GM12878 (cell line): ENCODE data around the gene IQGAP1. TPM values are rescaled to one million over a fixed set of nuclear protein-coding genes. Genes with fewer than 3 reads are reported as not detected.

Experiments
- ATAC-seq: fragments of 200-7000 bp; cut with Tn5 transposase; 3 replicates; pipeline ENCODE4 v1.9.1; 2020; ENCODE audit warnings: mild to moderate bottlenecking, moderate library complexity
- BruUV-seq: library from RNA; stranded (reverse); fragments of 400-500 nt; replicated peaks from 2 replicates; lab custom pipeline; 2021; lab: Mats Ljungman, UMichigan
- CTCF ChIA-PET: fragments of 300-600 bp; sonication (Branson Sonifier 250); formaldehyde crosslinking; extraction: SDS; loops from one replicate; lab custom pipeline; 2021; ENCODE audit warnings: inconsistent platforms; lab: Yijun Ruan, JAX
- POLR2A ChIA-PET: fragments of 350-600 bp; formaldehyde crosslinking; extraction: SDS; loops from one replicate; lab custom pipeline; 2021; ENCODE audit warnings: inconsistent platforms; lab: Charles Lee
- RAD21 ChIA-PET: fragments of 300-600 bp; sonication (Branson Sonifier 250); formaldehyde crosslinking; loops from one replicate; lab custom pipeline; 2023; ENCODE audit warnings: antibody characterized with exemption; ENCODE audit not compliant: unreplicated experiment; lab: Charles Lee
- SMC1A ChIA-PET: fragments of 300-600 bp; sonication (Branson Sonifier 250); formaldehyde crosslinking; loops from one replicate; lab custom pipeline; 2023; ENCODE audit not compliant: unreplicated experiment, uncharacterized antibody; lab: Charles Lee
- DNase-seq: peaks from one replicate; pipeline ENCODE4 v3.0.0-alpha.2; 2011; ENCODE audit warnings: low read depth, low spot score
- FAIRE-seq: peaks from 3 replicates; lab custom pipeline; 2011; peaks lifted over from hg19 to GRCh38; lab: Jason Lieb, UNC
- H2AFZ ChIP-seq: 2 replicates; pipeline ENCODE4 v1.6.0; 2011; ENCODE audit warnings: low read depth, low read length, control low read depth; ENCODE audit not compliant: control insufficient read depth
- H3K27ac ChIP-seq: 2 replicates; pipeline ENCODE4 v1.5.1; 2011; ENCODE audit warnings: control low read depth; ENCODE audit not compliant: control insufficient read depth, insufficient read depth
- H3K27me3 ChIP-seq, 2 experiments: replicated peaks in 1 of 2; 2 replicates each; pipeline versions ENCODE4 v1.6.0 to v1.6.1; 2011; ENCODE audit warnings: low read length in 1 of 2; ENCODE audit not compliant: control insufficient read depth in 2 of 2, insufficient read depth in 2 of 2
- H3K36me3 ChIP-seq, 2 experiments: 2 replicates each; pipeline ENCODE4 v1.5.1; 2011; ENCODE audit warnings: low read length in 1 of 2; ENCODE audit not compliant: control insufficient read depth in 2 of 2, insufficient read depth in 2 of 2
- H3K4me1 ChIP-seq: 2 replicates; pipeline ENCODE4 v1.6.1; 2011; ENCODE audit warnings: mild to moderate bottlenecking, low read length, moderate library complexity, mixed read lengths; ENCODE audit not compliant: control insufficient read depth, insufficient read depth
- H3K4me2 ChIP-seq: 2 replicates; pipeline ENCODE4 v1.6.0; 2011; ENCODE audit warnings: control low read depth; ENCODE audit not compliant: control insufficient read depth, insufficient read depth
- H3K4me3 ChIP-seq: fragments of 200-600 bp; sonication (generic); 2 replicates; pipeline ENCODE4 v1.5.1; 2016
- H3K79me2 ChIP-seq: 2 replicates; pipeline ENCODE4 v1.6.0; 2011; ENCODE audit warnings: low read length; ENCODE audit not compliant: control insufficient read depth, insufficient read depth
- H3K9ac ChIP-seq: 2 replicates; pipeline ENCODE4 v1.8.0; 2011; ENCODE audit warnings: low read length, control low read depth, mixed read lengths; ENCODE audit not compliant: control insufficient read depth, insufficient read depth
- H3K9me3 ChIP-seq: replicated peaks from 3 replicates; pipeline ENCODE4 v1.5.1; 2011; ENCODE audit warnings: mild to moderate bottlenecking, low read length; ENCODE audit not compliant: control insufficient read depth, insufficient read depth
- H4K20me1 ChIP-seq: 2 replicates; pipeline ENCODE4 v1.6.0; 2011; ENCODE audit not compliant: control insufficient read depth, insufficient read depth
- BCL11A ChIP-seq: IDR thresholded peaks from 2 replicates; pipeline ENCODE4 v1.6.1; 2011; ENCODE audit warnings: low read depth, low read length
- BRCA1 ChIP-seq: IDR thresholded peaks from 2 replicates; pipeline ENCODE4 v1.6.1; 2011; ENCODE audit warnings: low read depth, low read length, improper control_type of control experiment
- CHD4 ChIP-seq: fragments of 200-600 bp; sonication (generic); IDR thresholded peaks from 2 replicates; pipeline ENCODE4 v1.6.1; 2016; ENCODE audit warnings: mild to moderate bottlenecking
- DPF2 ChIP-seq: fragments of 450-650 bp; IDR thresholded peaks from 2 replicates; pipeline ENCODE4 v1.6.1; 2017; ENCODE audit warnings: mild to moderate bottlenecking
- ESRRA ChIP-seq: IDR thresholded peaks from 2 replicates; pipeline ENCODE4 v1.6.1; 2012; ENCODE audit warnings: mild to moderate bottlenecking, low read length, improper control_type of control experiment
- FOXM1 ChIP-seq: IDR thresholded peaks from 2 replicates; pipeline ENCODE4 v1.6.1; 2012; ENCODE audit warnings: low read depth, mild to moderate bottlenecking, inconsistent platforms, low read length, moderate library complexity
- HDAC2 ChIP-seq: fragments of 200-600 bp; sonication (generic); IDR thresholded peaks from 2 replicates; pipeline ENCODE4 v1.6.1; 2017
- JUNB ChIP-seq: IDR thresholded peaks from 2 replicates; pipeline ENCODE4 v1.6.1; 2016; ENCODE audit warnings: antibody characterized with exemption, mild to moderate bottlenecking
- MEF2B ChIP-seq: fragments of 450-650 bp; IDR thresholded peaks from 2 replicates; pipeline ENCODE4 v1.6.1; 2018; ENCODE audit warnings: mild to moderate bottlenecking, moderate library complexity; ENCODE audit not compliant: partially characterized antibody, poor library complexity, severe bottlenecking
- MYC ChIP-seq: IDR thresholded peaks from 2 replicates; pipeline ENCODE4 v1.6.1; 2011; ENCODE audit warnings: mild to moderate bottlenecking, low read length, moderate library complexity, inconsistent platforms; ENCODE audit not compliant: insufficient read depth, insufficient replicate concordance, insufficient read length, severe bottlenecking
- NFXL1 ChIP-seq: fragments of 450-650 bp; IDR thresholded peaks from 2 replicates; pipeline ENCODE4 v1.6.1; 2017; ENCODE audit warnings: antibody characterized with exemption, mild to moderate bottlenecking, borderline replicate concordance
- WRNIP1 ChIP-seq: IDR thresholded peaks from 2 replicates; pipeline ENCODE4 v1.6.1; 2011; ENCODE audit warnings: low read depth, low read length, improper control_type of control experiment, borderline replicate concordance
- YY1 ChIP-seq: IDR thresholded peaks from 2 replicates; pipeline ENCODE4 v1.6.1; 2011; ENCODE audit warnings: low read depth, mild to moderate bottlenecking, low read length
- ZNF207 ChIP-seq: fragments of 450-650 bp; IDR thresholded peaks from 2 replicates; pipeline ENCODE4 v1.6.1; 2014; ENCODE audit warnings: antibody characterized with exemption, mild to moderate bottlenecking, borderline replicate concordance
- ZNF24 ChIP-seq: fragments of 450-650 bp; IDR thresholded peaks from 2 replicates; pipeline ENCODE4 v1.6.1; 2017; ENCODE audit warnings: antibody characterized with exemption, mild to moderate bottlenecking
- ZNF622 ChIP-seq: fragments of 450-650 bp; IDR thresholded peaks from 2 replicates; pipeline ENCODE4 v1.6.1; 2017; ENCODE audit warnings: mild to moderate bottlenecking, inconsistent platforms
- WGBS: methylation state at CpG from one replicate; pipeline ENCODE4 v1.1.6; 2016; ENCODE audit warnings: low lambda C conversion rate; ENCODE audit not compliant: insufficient replicate concordance, insufficient coverage; ENCODE audit errors: missing lambda C conversion rate; 5-methylcytosine and 5-hydroxymethylcytosine counted together
- in situ Hi-C: fragments of 300-500 bp; cut with MboI; formaldehyde crosslinking; loops from 9 replicates; pipeline ENCODE4 v1.14.3; 2018; ENCODE audit warnings: mixed read lengths
- intact Hi-C: fragments of 100-400 bp; cut with micrococcal nuclease; formaldehyde crosslinking; loops from one replicate; pipeline ENCODE4 v1.14.2; 2022; ENCODE audit not compliant: unreplicated experiment
- polyA plus RNA-seq, 11 experiments: library from polyadenylated mRNA; depleted of rRNA in 4 of 11; unstranded in 6 of 11; stranded (reverse) in 5 of 11; fragments of >200 nt; fragmentation: Nextera tagmentation in 4 of 11; fragmentation: Illumina TruSeq in 1 of 11; extraction: Ambion mirVana in 4 of 11; extraction: Trizol in 1 of 11; gene quantifications; 1 replicate in 1 of 11; 2 replicates in 10 of 11; pipeline versions ENCODE4 v1.2.1 to v1.2.3, GENCODE V29; 2011 to 2016; ENCODE audit warnings: inconsistent platforms in 2 of 11, missing spikeins in 2 of 11, low read depth in 1 of 11
- total RNA-seq, 4 experiments: library from RNA; depleted of rRNA in 3 of 4; stranded (reverse); fragments of >200 nt in 3 of 4; fragmentation: Illumina TruSeq in 1 of 4; extraction: Trizol in 1 of 4; gene quantifications; 2 replicates each; pipeline versions ENCODE4 v1.2.1 to v1.2.3, GENCODE V29; 2013 to 2021
- TF ChIP-seq, protein P1 (sequence below), 3 experiments: IDR thresholded peaks in 2 of 3; conservative IDR thresholded peaks in 1 of 3; 2 replicates each; pipeline ENCODE4 v1.5.1; 2011; ENCODE audit warnings: low read depth in 3 of 3, low read length in 3 of 3, mild to moderate bottlenecking in 3 of 3, control low read depth in 2 of 3, moderate library complexity in 2 of 3, inconsistent platforms in 1 of 3, mixed read lengths in 1 of 3; ENCODE audit not compliant: control insufficient read depth in 2 of 3, insufficient read depth in 1 of 3; ENCODE audit errors: extremely low read depth in 1 of 3

Gene IQGAP1
- total and polyA plus RNA-seq, 10 of the 15 experiments (the other 5 are each of a cell fraction or from before 2014, with no cell fraction given), result 65.2 to 250 (median 112) TPM

DNA sequence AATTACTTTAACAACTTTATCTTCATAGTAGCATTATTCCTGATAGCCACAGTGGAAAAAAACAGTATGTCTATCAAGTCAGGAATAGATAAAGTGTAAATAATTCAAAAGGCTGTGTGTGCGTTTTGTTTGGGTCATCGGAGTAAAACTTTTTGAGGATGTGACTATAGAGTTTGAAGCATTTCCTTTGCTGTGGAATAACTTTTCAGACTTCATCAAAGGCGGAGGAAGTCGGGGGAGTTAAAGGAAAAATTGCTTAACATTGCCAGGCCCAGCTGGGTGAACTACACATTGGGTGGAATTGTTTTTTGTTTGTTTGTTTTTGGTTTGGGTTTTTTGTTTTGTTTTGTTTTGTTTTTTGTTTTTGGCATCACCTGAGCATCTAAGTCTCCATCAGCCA, 71.3 kb downstream of the IQGAP1 start:
- intact Hi-C loops, result no loop called here
- ATAC-seq, result no peak
- in situ Hi-C loops, result no loop called here
- ChIA-PET CTCF (interaction anchor here (0.7 to 1.7 kb wide), 4 partner anchors 10 to 139 kb away, joined by 3 to 7 read pairs (median 3); no protein-coding TSS in a partner anchor), SMC1A (interaction anchor here (1.0 to 1.5 kb wide), 3 partner anchors 22 to 140 kb away, joined by 3 to 6 read pairs (median 4); no protein-coding TSS in a partner anchor), POLR2A (no interaction called here), RAD21 (no interaction called here)
- Histone ChIP-seq H4K20me1 (no peaks in the 10 kb centered on the region), H3K27ac (no peak overlapping the region), H3K27me3 (no peaks in the 10 kb centered on the region), H2AFZ (no peak overlapping the region), H3K4me3 (no peak overlapping the region), H3K9me3 (no peaks in the 10 kb centered on the region), H3K79me2 (no peaks in the 10 kb centered on the region; the same call in 1 of the 2 replicates), H3K9ac (no peak overlapping the region), H3K36me3 (peaks cover 5 to 26% of the 10 kb centered on the region in 2 experiments), H3K4me2 (no peak overlapping the region), H3K4me1 (peaks cover 3% of the 10 kb centered on the region; the same call in 1 of the 2 replicates)
- DNase-seq, result no peak
- no TSS peak for BruUV-seq
- TF ChIP-seq DPF2 (no peak), ZNF207 (no peak), NFXL1 (no peak), BRCA1 (no peak), MEF2B (no peak), YY1 (no peak), ZNF24 (no peak), MYC (no peak), ESRRA (no peak), JUNB (no peak), WRNIP1 (no peak), ZNF622 (no peak), HDAC2 (no peak), CHD4 (no peak), BCL11A (no peak), FOXM1 (no peak)
- TF ChIP-seq, protein P1, sequence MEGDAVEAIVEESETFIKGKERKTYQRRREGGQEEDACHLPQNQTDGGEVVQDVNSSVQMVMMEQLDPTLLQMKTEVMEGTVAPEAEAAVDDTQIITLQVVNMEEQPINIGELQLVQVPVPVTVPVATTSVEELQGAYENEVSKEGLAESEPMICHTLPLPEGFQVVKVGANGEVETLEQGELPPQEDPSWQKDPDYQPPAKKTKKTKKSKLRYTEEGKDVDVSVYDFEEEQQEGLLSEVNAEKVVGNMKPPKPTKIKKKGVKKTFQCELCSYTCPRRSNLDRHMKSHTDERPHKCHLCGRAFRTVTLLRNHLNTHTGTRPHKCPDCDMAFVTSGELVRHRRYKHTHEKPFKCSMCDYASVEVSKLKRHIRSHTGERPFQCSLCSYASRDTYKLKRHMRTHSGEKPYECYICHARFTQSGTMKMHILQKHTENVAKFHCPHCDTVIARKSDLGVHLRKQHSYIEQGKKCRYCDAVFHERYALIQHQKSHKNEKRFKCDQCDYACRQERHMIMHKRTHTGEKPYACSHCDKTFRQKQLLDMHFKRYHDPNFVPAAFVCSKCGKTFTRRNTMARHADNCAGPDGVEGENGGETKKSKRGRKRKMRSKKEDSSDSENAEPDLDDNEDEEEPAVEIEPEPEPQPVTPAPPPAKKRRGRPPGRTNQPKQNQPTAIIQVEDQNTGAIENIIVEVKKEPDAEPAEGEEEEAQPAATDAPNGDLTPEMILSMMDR (IDR thresholded peaks at IDR 0.05 in 2 of 3, conservative IDR thresholded peaks at IDR 0.05 in 1 of 3; ENCODE audit: control insufficient read depth in 2 of 3, extremely low read depth in 1 of 3, insufficient read depth in 1 of 3, low read depth in 3 of 3, low read length in 3 of 3), result no peak
- FAIRE-seq, result no peak
- WGBS, result 100% methylated on average over 4 of the region's 4 CpGs
